ENCODE measurements around the gene CST2. TPM values are rescaled to one million over a fixed set of nuclear protein-coding genes. Genes with fewer than 3 reads are reported as not detected.

CST2 gene, protein sequence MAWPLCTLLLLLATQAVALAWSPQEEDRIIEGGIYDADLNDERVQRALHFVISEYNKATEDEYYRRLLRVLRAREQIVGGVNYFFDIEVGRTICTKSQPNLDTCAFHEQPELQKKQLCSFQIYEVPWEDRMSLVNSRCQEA
- not detected in 2 replicates for total RNA-seq
- long read RNA-seq, result 0 reads

DNA sequence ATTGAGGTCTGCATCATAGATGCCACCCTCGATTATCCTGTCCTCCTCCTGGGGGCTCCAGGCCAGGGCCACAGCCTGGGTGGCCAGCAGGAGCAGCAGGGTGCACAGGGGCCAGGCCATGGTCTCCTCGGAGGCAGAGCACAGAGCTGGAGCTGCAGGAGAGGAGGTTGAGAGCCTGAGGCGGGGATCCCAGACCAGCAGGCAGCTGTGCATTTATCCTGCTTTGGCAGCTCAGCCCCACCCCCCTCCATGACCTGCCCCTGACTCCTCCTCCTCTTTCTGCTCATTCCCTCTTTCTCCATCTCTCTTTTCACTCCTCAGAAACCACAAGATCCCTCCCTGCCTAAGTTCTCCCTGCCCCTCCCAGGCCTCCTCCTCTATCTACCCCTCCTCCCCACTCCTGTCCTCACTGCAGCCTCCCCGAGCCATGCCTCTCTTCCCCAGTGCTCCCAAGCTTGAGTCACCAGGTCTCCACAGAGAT lies at the start of gene CST2:
CST2 (minus strand) TSS at position 189 of the 481 bp plus-strand sequence; CDS start at position 120, 69 bp downstream.
- no peaks in the 10 kb centered on the region for H3K27me3 Mint-ChIP-seq (ENCODE audit: low read depth)
- H3K27ac Mint-ChIP-seq (ENCODE audit: unreplicated experiment), result no peak within 1 kb of the TSS
- H3K4me3 Mint-ChIP-seq, result no peak within 1 kb of the TSS
- H3K4me1 Mint-ChIP-seq, result peaks cover 16% of the 10 kb centered on the region
- no peaks in the 10 kb centered on the region for H3K36me3 Mint-ChIP-seq (ENCODE audit: low read depth)
- H3K9me3 Mint-ChIP-seq, result no peaks in the 10 kb centered on the region
- no peak for DNase-seq (ENCODE audit: low read depth, low spot score)
- TF ChIP-seq, protein P1, sequence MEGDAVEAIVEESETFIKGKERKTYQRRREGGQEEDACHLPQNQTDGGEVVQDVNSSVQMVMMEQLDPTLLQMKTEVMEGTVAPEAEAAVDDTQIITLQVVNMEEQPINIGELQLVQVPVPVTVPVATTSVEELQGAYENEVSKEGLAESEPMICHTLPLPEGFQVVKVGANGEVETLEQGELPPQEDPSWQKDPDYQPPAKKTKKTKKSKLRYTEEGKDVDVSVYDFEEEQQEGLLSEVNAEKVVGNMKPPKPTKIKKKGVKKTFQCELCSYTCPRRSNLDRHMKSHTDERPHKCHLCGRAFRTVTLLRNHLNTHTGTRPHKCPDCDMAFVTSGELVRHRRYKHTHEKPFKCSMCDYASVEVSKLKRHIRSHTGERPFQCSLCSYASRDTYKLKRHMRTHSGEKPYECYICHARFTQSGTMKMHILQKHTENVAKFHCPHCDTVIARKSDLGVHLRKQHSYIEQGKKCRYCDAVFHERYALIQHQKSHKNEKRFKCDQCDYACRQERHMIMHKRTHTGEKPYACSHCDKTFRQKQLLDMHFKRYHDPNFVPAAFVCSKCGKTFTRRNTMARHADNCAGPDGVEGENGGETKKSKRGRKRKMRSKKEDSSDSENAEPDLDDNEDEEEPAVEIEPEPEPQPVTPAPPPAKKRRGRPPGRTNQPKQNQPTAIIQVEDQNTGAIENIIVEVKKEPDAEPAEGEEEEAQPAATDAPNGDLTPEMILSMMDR (conservative IDR thresholded peaks at IDR 0.05), result no peak

DNA sequence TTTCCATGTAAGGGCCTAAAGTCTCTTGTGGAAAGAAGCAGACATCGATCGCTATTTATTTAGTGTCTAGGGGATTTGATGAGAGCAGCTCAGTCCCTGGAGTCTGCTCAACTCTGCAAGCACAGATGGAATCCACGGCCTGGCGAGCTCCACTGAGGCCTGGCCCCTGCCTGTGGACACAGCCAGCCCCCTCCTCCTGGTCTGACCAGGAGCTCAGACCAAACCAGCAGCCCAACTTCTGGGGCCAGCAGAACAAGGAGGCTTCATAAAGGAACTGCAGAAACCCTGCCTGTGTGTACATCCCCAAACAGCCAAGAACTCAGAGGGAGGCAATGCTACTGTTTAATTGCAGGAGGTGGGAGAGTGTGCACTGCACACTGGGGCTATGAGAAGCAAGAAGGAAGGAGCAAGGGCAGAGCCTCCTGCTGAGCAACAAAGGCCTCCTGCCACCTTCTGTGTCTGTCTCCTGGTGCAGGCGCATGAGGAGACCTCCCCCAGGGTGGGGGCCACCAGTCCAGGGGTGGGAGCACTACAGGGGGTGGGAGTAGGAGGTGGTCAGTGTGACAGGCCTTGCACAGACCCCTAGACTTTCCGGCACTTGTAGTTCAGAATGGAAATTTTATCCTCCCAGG lies 49.2 kb upstream of the CST2 start:
- Mint-ChIP-seq H3K4me3 (no peak overlapping the region), H3K27ac (ENCODE audit: unreplicated experiment) (no peak overlapping the region), H3K9me3 (no peaks in the 10 kb centered on the region), H3K36me3 (ENCODE audit: low read depth) (no peaks in the 10 kb centered on the region), H3K27me3 (ENCODE audit: low read depth) (no peaks in the 10 kb centered on the region), H3K4me1 (peaks cover 11% of the 10 kb centered on the region)
- TF ChIP-seq, protein P1 (conservative IDR thresholded peaks at IDR 0.05), result no peak
- DNase-seq (ENCODE audit: low read depth, low spot score), result no peak

DNA sequence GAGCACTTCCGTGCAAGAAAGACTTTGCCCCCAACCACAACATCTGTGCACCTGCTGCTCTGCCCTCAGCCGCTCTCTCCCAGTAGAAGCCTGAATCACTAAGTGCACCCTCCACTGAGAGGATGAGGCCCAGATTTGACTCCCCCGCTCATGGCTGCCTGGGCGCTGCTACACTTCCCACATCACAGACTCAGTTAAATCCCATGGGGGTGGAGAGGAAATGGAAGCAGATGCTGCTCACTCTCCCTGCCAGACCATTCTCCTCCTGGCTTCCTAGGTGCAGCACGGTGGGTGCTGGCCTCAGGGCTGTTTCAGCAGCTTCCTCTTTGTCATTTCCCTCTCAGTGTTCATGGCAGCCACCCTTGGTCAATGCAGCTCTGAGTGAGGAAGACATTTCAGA lies 48.2 kb upstream of the CST2 start:
- no peaks in the 10 kb centered on the region for H3K27me3 Mint-ChIP-seq (ENCODE audit: low read depth)
- H3K36me3 Mint-ChIP-seq (ENCODE audit: low read depth), result no peaks in the 10 kb centered on the region
- TF ChIP-seq, protein P1 (conservative IDR thresholded peaks at IDR 0.05), result no peak
- H3K9me3 Mint-ChIP-seq, result no peaks in the 10 kb centered on the region
- no peak overlapping the region for H3K27ac Mint-ChIP-seq (ENCODE audit: unreplicated experiment)
- no peak overlapping the region for H3K4me3 Mint-ChIP-seq
- peaks cover 20% of the 10 kb centered on the region for H3K4me1 Mint-ChIP-seq
- no peak for DNase-seq (ENCODE audit: low read depth, low spot score)

DNA sequence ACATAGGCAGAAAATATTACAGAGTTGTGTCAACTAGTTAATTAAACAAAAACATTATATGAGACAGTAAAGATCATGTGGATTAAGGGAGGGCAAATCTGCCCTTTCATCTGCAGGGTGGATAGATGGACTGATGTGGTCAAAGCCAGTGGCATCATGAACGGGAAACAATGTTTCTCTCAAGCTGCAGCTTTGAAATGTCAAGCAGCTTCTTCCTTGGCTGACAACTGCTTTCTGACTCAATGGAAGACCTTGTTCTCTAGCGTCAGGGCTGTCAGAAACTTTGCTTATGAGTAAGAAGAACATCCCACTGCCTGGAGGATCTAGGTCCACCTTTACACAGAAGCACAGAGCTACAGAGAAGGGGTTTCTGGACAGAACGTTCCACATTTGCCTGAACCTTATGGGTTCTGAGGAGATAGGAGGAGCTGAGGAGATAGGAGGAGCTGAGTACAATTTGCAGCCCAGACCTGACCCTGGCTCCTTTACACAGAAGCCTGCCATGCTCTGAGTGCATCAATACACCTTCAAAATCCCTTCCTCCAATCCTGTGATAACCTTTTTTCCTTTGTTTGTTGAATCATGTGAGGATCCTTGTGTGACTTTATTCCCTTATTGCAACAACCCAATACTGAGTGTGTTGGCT lies 47.0 kb upstream of the CST2 start:
- DNase-seq (ENCODE audit: low read depth, low spot score), result no peak
- peaks cover 33% of the 10 kb centered on the region for H3K4me1 Mint-ChIP-seq
- no peaks in the 10 kb centered on the region for H3K27me3 Mint-ChIP-seq (ENCODE audit: low read depth)
- H3K36me3 Mint-ChIP-seq (ENCODE audit: low read depth), result no peaks in the 10 kb centered on the region
- TF ChIP-seq, protein P1 (conservative IDR thresholded peaks at IDR 0.05), result no peak
- no peak overlapping the region for H3K27ac Mint-ChIP-seq (ENCODE audit: unreplicated experiment)
- no peak overlapping the region for H3K4me3 Mint-ChIP-seq
- no peaks in the 10 kb centered on the region for H3K9me3 Mint-ChIP-seq

DNA sequence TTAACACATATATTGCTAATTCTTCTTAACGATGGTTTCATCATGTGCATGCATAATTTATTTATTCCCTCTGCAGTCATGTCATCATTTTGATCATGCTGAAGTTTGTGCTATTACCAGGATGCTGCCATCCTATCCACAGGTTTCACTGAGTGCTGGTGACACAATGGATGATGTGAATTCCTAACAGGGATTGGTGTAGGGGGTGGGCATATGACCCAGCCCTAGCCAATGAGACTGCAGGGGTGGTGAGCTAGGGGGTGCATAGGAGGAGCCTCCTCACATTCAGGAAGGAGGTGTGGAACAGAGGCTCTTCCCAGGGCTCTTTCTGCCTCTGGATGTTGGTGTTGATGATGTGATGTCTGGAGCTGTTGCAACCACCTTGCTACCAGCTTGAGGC lies 45.5 kb upstream of the CST2 start:
- peaks cover 40% of the 10 kb centered on the region for H3K4me1 Mint-ChIP-seq
- H3K27ac Mint-ChIP-seq (ENCODE audit: unreplicated experiment), result no peak overlapping the region

More for the DNA sequence above, 45.5 kb upstream of the CST2 start:
- Mint-ChIP-seq H3K36me3 (ENCODE audit: low read depth) (no peaks in the 10 kb centered on the region), H3K9me3 (no peaks in the 10 kb centered on the region), H3K4me3 (no peak overlapping the region), H3K27me3 (ENCODE audit: low read depth) (no peaks in the 10 kb centered on the region)
- TF ChIP-seq, protein P1 (conservative IDR thresholded peaks at IDR 0.05), result no peak
- no peak for DNase-seq (ENCODE audit: low read depth, low spot score)

All from neural crest cell (in vitro differentiated cells).